ENCODE results near the gene VPS54. TPM values are rescaled to one million over a fixed set of nuclear protein-coding genes. Genes with fewer than 3 reads are reported as not detected.
A peak's percentile ranks its signal among the peaks of the same experiment; 100 is the strongest.

Gene VPS54
- 29.6 TPM for polyA plus RNA-seq (2013, experiment 1 of 4)
- polyA plus RNA-seq (2013, experiment 2 of 4): 28.0 TPM
- polyA plus RNA-seq (2013, experiment 3 of 4): 27.3 TPM
- polyA plus RNA-seq (2013, experiment 4 of 4): 28.8 TPM

DNA sequence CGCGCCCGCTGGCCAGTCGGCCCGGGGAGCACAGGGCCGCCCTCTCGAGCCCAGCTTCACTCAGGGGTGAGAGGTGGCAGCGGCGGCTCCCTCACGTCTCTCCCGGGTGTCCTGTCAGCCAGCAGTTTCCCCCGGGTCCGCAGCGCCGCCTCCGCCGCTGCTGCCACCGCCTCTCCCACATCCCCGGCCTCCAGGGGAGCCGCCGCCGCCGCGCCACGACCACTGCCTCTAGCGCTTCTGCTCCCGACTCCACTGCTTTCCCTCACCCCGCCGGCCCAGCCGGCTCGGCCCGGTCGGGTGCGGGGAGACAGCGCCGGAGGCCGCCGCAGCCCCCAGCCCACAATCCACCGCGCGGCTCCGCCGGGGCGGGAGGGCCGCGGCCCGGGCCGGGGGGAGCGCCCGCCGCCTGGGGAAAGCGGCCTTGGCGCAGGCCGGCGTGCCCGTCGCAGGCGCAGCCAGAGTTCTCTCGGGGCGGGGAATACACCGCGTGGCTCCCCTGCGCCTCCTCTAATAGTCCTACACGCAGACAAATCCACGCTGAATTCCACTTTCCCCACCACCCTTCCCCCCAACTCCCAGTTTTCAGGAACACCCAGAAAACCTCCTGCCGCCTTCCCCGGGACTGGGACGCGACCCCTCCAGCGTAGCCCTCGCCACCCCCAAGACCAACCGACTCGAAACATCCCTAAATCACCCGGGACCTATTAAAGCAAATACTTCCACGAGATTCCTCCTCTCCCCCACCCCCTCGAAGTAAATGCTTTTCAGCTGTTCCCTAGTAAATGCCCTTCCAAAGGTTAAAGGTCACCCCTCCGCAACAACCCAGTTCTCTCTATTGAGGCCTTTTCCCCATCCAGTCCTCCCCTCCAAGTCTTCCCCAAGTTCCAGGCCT lies at the start of gene VPS54:
TSS of gene VPS54 (minus strand) at position 346 of the 892 bp plus-strand sequence. CDS start 35,429 bp downstream, outside the sequence.
- Histone ChIP-seq H3K36me3 (ENCODE audit: control insufficient read depth, insufficient read depth, low read length) (no peaks in the 10 kb centered on the region), H3K9me3 (ENCODE audit: control insufficient read depth, low read length) (no peaks in the 10 kb centered on the region), H3K27ac (ENCODE audit: insufficient read depth, low read depth, low read length, poor library complexity, severe bottlenecking) (peak within 1 kb of the TSS; percentile 86), H3K4me1 (ENCODE audit: control insufficient read depth, insufficient read depth, low read length) (peaks cover 8% of the 10 kb centered on the region), H3K4me3 (ENCODE audit: insufficient read depth, low read depth, low read length) (peak within 1 kb of the TSS; percentile 75), H3K27me3 (ENCODE audit: control insufficient read depth, insufficient read depth, low read length, poor library complexity, severe bottlenecking) (no peaks in the 10 kb centered on the region)
- WGBS, 2 experiments: 2% methylated on average over 77 of the region's 77 CpGs

GRCh38 chr2:64067326-64067725 lies 48.1 kb upstream of the VPS54 start:
- Histone ChIP-seq H3K27me3 (ENCODE audit: control insufficient read depth, insufficient read depth, low read length, poor library complexity, severe bottlenecking) (no peaks in the 10 kb centered on the region), H3K9me3 (ENCODE audit: control insufficient read depth, low read length) (no peaks in the 10 kb centered on the region), H3K4me3 (ENCODE audit: insufficient read depth, low read depth, low read length) (no peak overlapping the region), H3K4me1 (ENCODE audit: control insufficient read depth, insufficient read depth, low read length) (peaks cover 8% of the 10 kb centered on the region), H3K27ac (ENCODE audit: insufficient read depth, low read depth, low read length, poor library complexity, severe bottlenecking) (no peak overlapping the region), H3K36me3 (ENCODE audit: control insufficient read depth, insufficient read depth, low read length) (no peaks in the 10 kb centered on the region)
- WGBS, 2 experiments: 27 to 35% methylated on average over 1 of the region's 1 CpG

GRCh38 chr2:64065516-64065915 lies 46.3 kb upstream of the VPS54 start:
- WGBS, 2 experiments: 95 to 96% methylated on average over 6 of the region's 6 CpGs
- peaks cover 8% of the 10 kb centered on the region for H3K4me1 ChIP-seq (ENCODE audit: control insufficient read depth, insufficient read depth, low read length)
- H3K27ac ChIP-seq (ENCODE audit: insufficient read depth, low read depth, low read length, poor library complexity, severe bottlenecking): no peak overlapping the region
- H3K36me3 ChIP-seq (ENCODE audit: control insufficient read depth, insufficient read depth, low read length): no peaks in the 10 kb centered on the region
- no peaks in the 10 kb centered on the region for H3K9me3 ChIP-seq (ENCODE audit: control insufficient read depth, low read length)
- no peaks in the 10 kb centered on the region for H3K27me3 ChIP-seq (ENCODE audit: control insufficient read depth, insufficient read depth, low read length, poor library complexity, severe bottlenecking)
- no peak overlapping the region for H3K4me3 ChIP-seq (ENCODE audit: insufficient read depth, low read depth, low read length)

DNA sequence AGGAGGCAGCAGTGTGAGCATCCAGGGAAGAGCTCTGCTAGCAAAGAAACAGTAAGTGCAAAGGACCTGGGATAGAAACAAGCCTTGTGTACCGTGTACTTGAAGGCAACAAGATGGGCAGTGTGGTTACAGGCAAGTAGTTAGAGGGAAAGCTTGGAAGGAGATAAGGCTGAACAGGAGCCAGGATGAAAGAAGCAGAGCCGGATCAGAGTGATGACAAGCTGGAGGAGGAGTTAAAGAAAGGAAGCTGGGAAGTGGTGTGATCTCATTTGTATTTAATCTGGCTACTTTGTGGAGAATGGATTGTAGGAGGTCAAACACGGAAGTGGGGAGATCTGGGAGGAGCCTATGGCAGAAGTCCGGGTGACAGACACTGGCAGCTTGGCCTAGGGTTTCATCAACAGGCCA lies 44.7 kb upstream of the VPS54 start:
- H3K9me3 ChIP-seq (ENCODE audit: control insufficient read depth, low read length): no peaks in the 10 kb centered on the region
- H3K27ac ChIP-seq (ENCODE audit: insufficient read depth, low read depth, low read length, poor library complexity, severe bottlenecking): no peak overlapping the region
- H3K36me3 ChIP-seq (ENCODE audit: control insufficient read depth, insufficient read depth, low read length): no peaks in the 10 kb centered on the region
- H3K4me1 ChIP-seq (ENCODE audit: control insufficient read depth, insufficient read depth, low read length): peaks cover 8% of the 10 kb centered on the region
- 71 to 75% methylated on average over 4 of the region's 4 CpGs for WGBS, 2 experiments
- no peaks in the 10 kb centered on the region for H3K27me3 ChIP-seq (ENCODE audit: control insufficient read depth, insufficient read depth, low read length, poor library complexity, severe bottlenecking)
- no peak overlapping the region for H3K4me3 ChIP-seq (ENCODE audit: insufficient read depth, low read depth, low read length)

- Histone ChIP-seq H3K9me3 (ENCODE audit: control insufficient read depth, low read length) (no peaks in the 10 kb centered on the region), H3K27me3 (ENCODE audit: control insufficient read depth, insufficient read depth, low read length, poor library complexity, severe bottlenecking) (no peaks in the 10 kb centered on the region), H3K4me3 (ENCODE audit: insufficient read depth, low read depth, low read length) (no peak overlapping the region), H3K4me1 (ENCODE audit: control insufficient read depth, insufficient read depth, low read length) (peaks cover 8% of the 10 kb centered on the region), H3K27ac (ENCODE audit: insufficient read depth, low read depth, low read length, poor library complexity, severe bottlenecking) (no peak overlapping the region), H3K36me3 (ENCODE audit: control insufficient read depth, insufficient read depth, low read length) (no peaks in the 10 kb centered on the region)
- 92 to 95% methylated on average over 1 to 3 of the region's 3 CpGs for WGBS, 2 experiments
Measured at GRCh38 chr2:64063454-64063853, 44.2 kb upstream of the VPS54 start.

DNA sequence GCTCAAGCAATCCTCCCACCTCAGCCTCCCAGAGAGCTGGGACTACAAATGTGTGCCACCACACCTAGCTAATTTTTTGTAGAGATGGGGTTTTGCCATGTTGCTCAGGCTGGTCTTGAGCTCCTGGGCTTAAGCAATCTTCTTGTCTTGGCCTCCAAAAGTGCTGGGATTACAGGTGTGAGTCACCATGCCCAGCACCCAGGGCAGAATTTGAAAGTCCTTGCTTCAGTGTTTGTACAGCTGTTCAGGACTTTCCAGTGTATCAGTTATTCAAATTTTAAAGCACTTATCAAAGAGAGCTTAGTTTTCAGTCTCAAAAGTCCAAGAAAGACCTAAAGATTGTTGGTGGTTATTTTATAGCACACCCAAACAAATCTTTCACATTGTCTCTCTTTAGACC lies 43.6 kb upstream of the VPS54 start:
- no peaks in the 10 kb centered on the region for H3K9me3 ChIP-seq (ENCODE audit: control insufficient read depth, low read length)
- no peaks in the 10 kb centered on the region for H3K36me3 ChIP-seq (ENCODE audit: control insufficient read depth, insufficient read depth, low read length)
- no peak overlapping the region for H3K27ac ChIP-seq (ENCODE audit: insufficient read depth, low read depth, low read length, poor library complexity, severe bottlenecking)
- no peaks in the 10 kb centered on the region for H3K27me3 ChIP-seq (ENCODE audit: control insufficient read depth, insufficient read depth, low read length, poor library complexity, severe bottlenecking)
- H3K4me1 ChIP-seq (ENCODE audit: control insufficient read depth, insufficient read depth, low read length): peaks cover 8% of the 10 kb centered on the region
- H3K4me3 ChIP-seq (ENCODE audit: insufficient read depth, low read depth, low read length): no peak overlapping the region

GRCh38 chr2:64059270-64059669 lies 40.0 kb upstream of the VPS54 start:
- Histone ChIP-seq H3K4me3 (ENCODE audit: insufficient read depth, low read depth, low read length) (no peak overlapping the region), H3K9me3 (ENCODE audit: control insufficient read depth, low read length) (no peaks in the 10 kb centered on the region), H3K4me1 (ENCODE audit: control insufficient read depth, insufficient read depth, low read length) (peaks cover 3% of the 10 kb centered on the region), H3K36me3 (ENCODE audit: control insufficient read depth, insufficient read depth, low read length) (no peaks in the 10 kb centered on the region), H3K27me3 (ENCODE audit: control insufficient read depth, insufficient read depth, low read length, poor library complexity, severe bottlenecking) (no peaks in the 10 kb centered on the region), H3K27ac (ENCODE audit: insufficient read depth, low read depth, low read length, poor library complexity, severe bottlenecking) (no peak overlapping the region)

GRCh38 chr2:64056021-64056420 lies 36.8 kb upstream of the VPS54 start:
- peaks cover 14% of the 10 kb centered on the region for H3K4me1 ChIP-seq (ENCODE audit: control insufficient read depth, insufficient read depth, low read length)
- H3K4me3 ChIP-seq (ENCODE audit: insufficient read depth, low read depth, low read length): no peak overlapping the region
- no peaks in the 10 kb centered on the region for H3K27me3 ChIP-seq (ENCODE audit: control insufficient read depth, insufficient read depth, low read length, poor library complexity, severe bottlenecking)
- no peaks in the 10 kb centered on the region for H3K36me3 ChIP-seq (ENCODE audit: control insufficient read depth, insufficient read depth, low read length)
- H3K27ac ChIP-seq (ENCODE audit: insufficient read depth, low read depth, low read length, poor library complexity, severe bottlenecking): no peak overlapping the region
- WGBS, 2 experiments: 94 to 100% methylated on average over 1 to 2 of the region's 2 CpGs
- H3K9me3 ChIP-seq (ENCODE audit: control insufficient read depth, low read length): no peaks in the 10 kb centered on the region

- Histone ChIP-seq H3K4me1 (ENCODE audit: control insufficient read depth, insufficient read depth, low read length) (peaks cover 14% of the 10 kb centered on the region), H3K27ac (ENCODE audit: insufficient read depth, low read depth, low read length, poor library complexity, severe bottlenecking) (no peak overlapping the region), H3K9me3 (ENCODE audit: control insufficient read depth, low read length) (no peaks in the 10 kb centered on the region), H3K36me3 (ENCODE audit: control insufficient read depth, insufficient read depth, low read length) (no peaks in the 10 kb centered on the region), H3K4me3 (ENCODE audit: insufficient read depth, low read depth, low read length) (no peak overlapping the region), H3K27me3 (ENCODE audit: control insufficient read depth, insufficient read depth, low read length, poor library complexity, severe bottlenecking) (no peaks in the 10 kb centered on the region)
- WGBS, 2 experiments: 88 to 91% methylated on average over 3 to 4 of the region's 4 CpGs
Measured at GRCh38 chr2:64054161-64054915, 35.1 kb upstream of the VPS54 start.
